Astrocyte of the hippocampus (primary cell): ENCODE results near the gene KHDRBS2.

ENCODE experiments used
- DNase-seq: peaks from one replicate; pipeline ENCODE4 v3.0.0; 2011; ENCODE audit warnings: low read depth, low spot score

Gene KHDRBS2

DNA sequence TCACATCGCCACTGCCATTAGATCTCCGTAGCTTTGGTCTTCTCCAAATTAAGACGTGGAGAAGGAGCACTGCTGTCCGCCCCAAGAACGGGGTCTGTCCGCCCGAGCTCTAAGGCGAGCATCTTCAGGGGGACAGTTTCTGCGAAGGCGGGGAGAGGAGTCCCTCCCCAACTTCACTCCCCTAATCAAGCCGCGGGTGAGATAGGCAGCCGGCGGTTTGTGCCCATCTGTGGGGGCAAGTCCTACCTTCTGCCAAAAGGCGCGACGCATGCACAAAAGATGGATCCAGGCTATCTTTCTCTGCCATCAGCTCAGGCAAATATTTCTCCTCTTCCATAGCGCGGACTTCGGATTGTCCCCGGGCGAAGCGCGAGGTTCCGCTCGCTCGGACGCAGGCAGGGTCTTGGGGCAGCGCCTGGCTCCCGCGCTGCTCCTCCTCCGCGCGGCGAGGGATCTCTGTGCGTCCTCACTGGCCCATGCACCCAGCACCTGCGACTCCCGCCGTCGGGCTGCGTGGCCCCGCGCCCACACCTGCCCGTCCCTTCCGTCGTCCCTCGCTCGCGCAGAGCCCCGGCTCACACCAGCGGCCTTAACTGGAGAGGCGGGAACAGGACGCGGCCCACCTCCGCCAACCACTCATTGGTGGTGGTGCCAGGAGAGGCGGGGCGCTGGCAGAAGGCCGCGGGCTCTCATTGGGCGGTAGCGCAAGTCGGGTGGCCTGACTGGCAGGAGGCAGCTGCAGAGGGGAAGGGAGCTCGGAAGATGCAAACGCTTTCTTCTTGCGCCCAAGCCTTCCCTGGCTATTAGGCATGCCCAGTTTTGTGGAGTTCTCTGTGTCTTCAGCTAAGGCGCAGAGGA lies at the start of gene KHDRBS2:
KHDRBS2 (minus strand) TSS at position 614 of the 858 bp plus-strand sequence.
- DNase-seq: peak; percentile 28

DNA sequence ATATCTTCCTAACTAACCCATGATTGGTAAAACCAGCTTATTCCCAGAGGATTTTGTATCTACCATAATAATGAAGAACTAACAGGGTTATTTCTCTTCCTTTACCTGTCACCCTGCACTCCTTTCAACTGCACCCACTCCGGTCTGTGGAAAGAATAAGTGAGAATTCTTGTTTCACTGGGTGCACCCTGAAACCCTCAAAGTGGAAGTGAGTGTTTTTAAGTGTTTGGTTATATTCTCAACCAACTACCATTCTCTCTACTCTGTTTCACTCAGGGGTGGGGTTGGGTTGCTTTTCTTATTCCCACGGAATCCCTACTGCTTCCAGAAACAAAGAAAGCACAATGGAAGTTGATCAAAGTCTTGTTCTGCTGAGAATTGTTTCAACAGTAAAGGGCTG lies 42.6 kb upstream of the KHDRBS2 start:
- DNase-seq: no peak

DNA sequence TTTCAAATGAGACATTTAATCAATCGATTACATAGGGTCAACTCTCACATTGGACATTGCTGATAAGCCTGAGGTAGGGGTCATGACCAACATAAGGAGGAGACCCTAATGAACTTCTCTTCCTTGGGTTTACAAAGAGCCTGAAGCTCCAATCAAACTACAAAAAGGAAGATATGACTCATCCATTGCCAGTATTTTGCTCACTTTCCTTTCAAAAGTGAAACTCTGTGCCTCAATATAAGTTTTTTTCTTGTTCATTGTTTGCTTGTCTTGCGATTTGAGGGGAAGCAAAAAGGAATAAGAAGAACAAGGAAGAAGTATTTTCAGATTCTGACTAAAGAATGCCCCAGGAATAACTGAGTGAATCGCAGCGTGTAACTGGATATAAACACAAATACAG lies 38.8 kb upstream of the KHDRBS2 start:
- DNase-seq: no peak

DNA sequence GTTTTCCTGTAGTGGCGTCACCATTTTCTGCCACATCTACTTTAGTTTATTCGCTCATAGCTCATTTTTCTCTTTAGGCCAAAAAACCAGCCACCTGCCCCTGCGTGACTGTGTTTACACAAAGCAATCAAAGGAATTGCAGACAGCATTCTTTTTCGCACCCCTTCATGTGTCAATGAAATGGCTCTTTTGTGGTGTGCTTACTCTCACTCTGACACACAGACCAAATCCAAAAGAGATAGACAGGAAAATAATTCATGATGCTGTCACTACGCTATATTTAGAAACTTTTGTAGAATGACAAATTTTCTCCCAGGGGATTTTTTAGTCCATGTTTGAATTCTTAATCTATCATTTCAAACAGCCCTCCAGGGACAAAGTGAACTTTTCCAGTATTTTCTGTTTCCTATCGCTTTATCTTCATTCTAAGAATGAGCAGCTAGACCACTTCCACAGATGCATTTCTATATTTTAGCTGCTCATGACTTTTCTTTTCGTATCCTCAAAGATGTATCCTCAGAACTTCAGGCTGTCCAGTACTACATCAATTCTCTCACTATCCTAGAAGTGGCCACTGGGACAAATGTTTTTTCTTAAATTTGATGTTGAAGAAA lies 37.9 kb upstream of the KHDRBS2 start:
- DNase-seq: no peak

DNA sequence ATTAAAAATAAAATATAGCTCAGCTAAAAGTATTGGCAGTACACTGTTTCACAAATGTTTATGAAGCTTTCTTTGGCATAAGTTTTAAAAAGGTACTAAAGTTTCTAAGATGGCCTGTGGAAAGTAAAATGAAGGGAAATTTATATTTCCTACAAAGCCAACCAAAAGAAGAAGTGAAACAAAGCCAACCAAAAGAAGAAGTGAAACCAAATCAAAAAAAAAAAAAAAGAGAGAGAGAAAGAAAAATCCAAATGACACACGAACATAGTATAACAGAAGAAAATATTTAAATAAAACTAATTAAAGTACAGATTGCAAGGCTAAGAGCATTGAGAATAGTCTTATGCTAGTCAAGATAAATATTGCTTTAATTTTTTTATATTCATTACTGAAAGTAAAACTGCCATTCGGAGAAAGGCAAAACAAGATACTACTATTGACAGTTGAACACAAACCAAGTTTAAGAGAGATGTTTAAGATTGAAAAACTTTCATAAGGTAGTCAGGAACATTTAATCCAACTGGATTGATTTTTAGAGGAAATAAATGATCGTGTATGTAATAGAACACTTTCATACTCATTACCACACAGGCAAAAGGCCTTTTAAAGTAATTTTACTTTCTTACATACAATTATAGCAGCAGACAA lies 12.8 kb upstream of the KHDRBS2 start:
- DNase-seq: no peak

DNA sequence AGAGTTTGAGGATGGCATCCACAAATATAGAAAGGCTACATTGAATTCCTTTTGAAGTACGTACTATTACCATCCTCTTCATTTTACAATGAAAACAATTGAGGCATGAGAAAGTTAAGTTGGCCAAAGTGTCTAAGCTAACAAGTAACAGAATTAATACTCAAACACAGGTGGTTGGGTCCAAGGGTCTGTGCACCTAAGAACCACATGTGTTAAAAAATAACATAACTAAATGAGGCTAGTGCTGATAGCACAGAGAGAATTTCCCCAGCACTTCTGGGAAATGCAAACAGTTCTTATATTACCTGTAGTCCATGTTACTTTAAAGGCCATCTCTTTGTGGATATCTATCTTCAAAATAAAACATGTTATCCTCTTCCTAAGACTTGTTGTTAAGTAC lies 10.5 kb upstream of the KHDRBS2 start:
- no peak for DNase-seq

DNA sequence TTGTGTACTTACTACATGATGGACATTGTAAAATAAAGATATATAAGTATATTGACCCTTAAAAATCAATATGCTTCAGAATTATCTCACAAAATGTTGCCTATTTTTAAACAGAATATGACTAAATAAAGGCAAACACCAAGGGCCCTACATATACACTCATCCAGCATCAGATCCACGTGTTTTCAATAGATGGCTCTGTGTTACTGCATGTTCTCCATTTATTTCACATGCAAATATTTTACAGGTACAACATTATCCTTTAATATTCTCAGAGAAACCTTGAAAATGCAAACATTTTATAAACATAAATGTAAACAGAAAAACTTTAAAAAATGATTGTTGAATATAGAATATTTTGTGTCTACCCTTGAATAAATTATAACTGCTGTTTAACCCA lies 2.9 kb upstream of the KHDRBS2 start:
- DNase-seq: no peak

DNA sequence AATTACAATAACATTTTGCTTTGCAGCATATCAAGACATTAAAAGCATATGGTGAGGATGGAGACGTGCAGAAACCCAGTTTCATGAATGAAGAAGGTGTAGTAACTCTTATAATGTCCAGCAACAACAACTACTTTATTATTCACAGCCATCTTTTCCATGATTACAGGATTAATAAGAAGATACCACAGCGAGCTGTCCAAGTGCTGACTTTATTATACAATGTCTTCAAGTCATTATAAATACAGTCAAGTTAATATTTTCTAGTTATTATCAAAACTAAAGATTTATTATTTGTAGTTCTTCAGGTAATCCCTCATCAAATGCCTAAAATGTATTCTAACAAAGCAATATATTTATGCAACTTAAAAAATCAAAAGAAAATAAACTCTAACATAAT lies 2.5 kb upstream of the KHDRBS2 start:
- no peak for DNase-seq

DNA sequence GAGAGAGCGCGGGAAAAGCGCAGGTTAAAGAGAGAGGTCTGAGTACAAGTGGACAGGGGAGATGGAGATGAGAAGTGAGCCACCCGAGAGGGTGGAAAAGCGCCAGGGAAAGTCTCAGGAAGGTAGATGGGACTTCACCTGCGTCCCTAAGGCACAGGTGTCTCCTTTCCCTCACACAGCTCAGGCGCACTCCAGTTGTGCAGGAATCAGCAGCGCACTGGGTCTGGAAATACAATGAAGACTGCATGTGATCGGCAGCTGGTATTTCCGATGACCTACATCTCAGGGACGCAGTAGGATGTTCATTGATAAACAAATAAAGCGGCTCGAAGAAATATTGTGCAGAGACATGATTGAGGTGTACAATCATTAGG lies 432 bp upstream of the KHDRBS2 start:
- DNase-seq: no peak

DNA sequence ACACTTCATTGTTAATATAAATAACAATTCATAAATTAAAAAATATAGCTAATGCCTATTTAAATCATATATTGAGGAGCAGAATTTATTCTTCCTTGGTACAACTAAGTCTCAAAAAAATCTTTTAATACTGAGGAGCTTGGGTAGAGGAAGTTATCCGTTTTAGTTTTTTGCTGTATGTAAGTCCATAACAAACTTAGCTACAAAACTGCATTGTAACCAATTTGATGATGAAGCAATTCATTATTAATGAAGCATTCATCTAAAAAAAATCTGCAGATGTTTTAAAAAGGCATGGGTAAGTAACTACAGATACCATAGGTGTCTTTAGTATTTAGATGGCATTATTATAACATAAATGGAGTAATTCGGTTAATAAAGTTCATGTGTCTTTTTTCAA lies 1.3 kb downstream of the KHDRBS2 start:
- DNase-seq: no peak

DNA sequence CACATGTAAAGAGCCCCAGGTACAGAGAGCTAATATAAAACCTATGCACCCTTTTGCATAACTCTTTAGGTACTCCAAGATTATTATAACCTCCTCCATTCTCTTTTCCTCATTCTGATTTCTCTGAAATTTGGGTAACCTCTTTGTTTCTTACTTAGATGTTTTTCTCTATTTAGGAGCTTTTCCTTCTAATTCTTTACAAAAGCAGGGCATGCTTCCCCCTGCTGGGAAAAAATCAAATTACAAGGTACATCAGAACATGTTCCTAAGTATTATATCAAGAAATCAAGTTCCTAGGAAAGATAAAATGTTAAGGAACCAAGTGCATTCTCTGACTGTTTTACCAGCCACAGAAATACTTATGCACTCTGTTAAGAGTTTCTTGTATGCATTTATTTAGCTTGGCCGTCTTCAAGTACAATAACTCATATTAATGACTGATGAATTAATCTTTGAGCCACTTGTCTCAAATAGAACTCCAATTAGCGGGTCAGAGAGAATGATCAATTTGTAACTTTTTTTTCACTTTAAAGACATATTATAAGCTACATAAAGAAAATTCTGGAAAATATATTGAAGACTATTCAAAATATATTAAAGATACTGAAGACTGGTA lies 2.1 kb downstream of the KHDRBS2 start:
- DNase-seq: peak; percentile 31

DNA sequence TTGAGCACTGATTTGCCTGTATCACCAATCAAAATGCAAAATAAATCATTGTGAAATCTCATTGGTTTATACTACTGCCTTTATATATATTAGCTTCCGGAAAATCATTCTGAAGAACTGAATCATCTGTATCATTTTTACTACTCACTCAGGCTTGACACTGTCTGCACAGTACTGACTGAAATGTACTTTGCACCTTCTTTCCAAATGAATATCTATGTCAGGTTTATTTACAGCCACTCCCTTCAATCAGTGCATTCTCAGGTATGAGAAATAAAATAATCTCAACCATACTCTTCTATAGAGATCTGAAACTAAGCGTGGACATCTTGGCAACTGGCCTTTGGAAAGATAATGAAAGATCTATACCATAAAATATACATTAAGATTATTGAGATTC lies 2.7 kb downstream of the KHDRBS2 start:
- DNase-seq: no peak

DNA sequence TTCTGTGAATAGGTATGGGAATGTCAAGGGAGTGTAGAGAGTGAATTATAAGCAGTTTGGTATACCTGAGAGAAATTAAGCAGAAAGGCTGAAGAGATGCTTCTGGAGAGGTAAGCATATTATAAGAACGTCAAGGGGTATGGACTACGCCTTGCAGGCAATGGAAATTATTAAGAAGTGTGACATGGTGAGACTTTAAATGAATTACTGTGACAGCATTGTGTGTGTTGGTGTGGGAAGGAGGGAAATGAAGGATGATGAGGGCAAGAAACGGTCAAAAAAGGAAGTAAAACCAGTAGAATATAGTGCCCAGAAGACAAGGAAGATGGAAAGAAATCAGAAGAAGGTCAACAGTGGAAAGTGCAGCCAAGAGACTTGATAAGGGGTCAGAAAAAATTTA lies 5.9 kb downstream of the KHDRBS2 start:
- no peak for DNase-seq

DNA sequence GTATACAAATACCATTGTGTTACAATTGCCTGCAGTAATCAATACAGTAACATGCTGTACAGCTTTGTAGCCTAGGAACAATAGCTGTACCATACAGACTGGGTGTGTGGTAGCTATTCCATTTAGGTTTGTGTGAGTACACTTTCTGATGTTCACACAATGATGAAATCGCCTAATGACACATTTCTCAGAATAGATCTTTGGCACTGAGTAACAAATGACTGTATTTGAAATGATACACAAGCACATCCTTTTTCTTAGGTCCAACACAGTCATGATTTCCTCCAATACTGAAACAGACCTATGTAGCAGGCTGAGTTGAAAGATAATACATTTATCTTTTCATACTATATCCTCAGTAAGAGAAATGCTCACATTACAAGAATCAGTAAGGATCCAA lies 13.9 kb downstream of the KHDRBS2 start:
- DNase-seq: no peak

DNA sequence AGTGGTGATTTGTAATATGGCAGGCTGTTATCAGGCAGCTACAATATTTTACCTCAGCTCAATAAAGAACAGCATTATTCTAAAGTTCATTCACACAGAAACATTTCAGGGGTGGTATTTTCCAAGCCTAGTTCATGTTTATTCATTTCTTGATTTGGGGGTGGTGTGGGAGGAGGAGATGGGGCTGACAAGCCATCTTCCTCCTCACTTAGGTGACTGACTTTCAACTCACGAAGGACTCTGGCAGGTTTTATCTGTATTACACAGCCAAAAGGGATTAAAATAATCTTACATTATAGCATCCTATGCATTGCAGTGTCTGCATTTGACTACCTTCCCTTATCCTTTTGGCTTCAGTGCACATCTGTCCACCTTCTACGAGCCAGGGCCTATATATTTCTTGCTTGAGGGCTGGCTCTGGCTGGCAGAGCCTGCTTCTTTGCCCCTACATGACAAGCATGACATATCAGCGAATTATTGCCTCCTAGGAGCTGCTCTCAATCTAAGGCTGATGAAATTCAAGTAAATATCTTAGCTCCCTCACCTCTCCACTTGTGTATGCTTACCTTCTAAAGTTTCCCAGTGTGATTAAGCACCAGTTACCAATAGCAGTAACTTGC lies 20.0 kb downstream of the KHDRBS2 start:
- DNase-seq: no peak

DNA sequence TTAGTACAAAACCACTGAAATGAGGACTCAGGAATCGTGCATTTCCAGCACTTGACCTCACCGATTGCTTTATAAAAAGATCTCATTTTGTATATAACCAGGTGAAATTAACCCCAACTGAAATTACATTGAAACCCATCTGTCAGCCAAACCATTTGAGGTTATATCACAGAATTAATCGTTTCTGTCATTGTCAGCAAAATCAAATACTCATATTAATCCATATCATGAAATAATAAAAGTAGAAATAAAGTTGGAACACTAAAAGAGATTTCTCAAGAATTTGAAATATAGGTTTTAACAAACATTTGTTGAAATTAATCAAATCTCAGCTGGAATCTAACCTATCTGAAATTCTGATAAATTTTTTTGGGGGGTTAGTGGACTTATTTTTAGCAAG lies 23.7 kb downstream of the KHDRBS2 start:
- DNase-seq: no peak

DNA sequence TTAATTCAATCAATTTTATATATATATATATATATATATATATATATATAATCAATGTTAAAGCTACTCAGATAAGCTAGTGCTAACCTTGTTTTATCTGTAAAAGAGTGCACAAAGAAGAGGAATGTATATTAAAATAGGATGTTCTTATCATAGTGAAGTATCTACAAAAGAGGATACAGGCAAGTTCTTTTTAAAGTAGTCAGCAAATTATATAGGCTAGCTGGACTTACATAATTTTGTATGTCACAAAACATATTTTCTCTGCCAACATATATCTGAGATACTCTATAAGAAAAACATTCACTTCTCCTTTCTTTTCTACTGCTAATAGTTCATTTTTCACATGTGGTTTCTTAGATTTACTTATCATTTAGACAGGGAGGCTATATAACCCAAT lies 39.9 kb downstream of the KHDRBS2 start:
- DNase-seq: no peak

DNA sequence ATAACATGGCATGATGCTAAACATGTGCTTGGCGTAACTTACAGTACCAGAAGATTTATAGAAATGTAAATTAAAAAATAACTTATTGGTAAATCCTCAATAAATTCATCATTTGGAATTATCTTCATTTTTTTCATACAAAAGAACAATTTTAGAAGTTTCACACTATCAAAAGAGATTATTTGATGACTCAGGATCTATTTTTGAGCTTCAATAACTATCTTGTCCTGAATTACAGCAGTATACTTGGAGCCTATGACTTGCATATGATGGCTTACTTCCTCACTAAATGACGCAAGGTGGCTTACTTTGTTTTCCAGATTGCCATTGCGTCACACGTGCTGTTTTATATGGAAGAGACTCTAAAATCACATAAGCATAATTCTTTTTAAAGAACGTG lies 49.2 kb downstream of the KHDRBS2 start:
- no peak for DNase-seq

DNA sequence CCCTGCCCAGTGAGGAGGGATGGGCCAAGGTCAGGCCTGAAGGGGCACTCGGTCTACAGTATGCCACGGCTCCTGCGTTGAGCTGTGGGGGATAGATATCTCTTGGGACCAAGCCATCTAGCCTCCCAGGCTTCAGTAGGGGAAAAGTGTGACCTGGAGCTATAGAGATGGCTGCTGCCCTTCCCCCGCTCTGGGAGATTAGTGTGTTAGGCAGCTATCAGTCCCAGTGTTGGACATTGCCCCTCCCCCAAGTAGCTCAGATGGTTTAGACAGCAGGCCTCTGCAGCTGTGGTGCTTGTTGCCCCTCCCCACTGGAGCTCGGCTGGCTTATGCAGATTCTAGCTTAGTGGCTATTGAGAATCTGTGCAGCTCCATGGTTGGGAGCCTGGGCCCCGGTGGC lies 56.8 kb downstream of the KHDRBS2 start:
- no peak for DNase-seq

DNA sequence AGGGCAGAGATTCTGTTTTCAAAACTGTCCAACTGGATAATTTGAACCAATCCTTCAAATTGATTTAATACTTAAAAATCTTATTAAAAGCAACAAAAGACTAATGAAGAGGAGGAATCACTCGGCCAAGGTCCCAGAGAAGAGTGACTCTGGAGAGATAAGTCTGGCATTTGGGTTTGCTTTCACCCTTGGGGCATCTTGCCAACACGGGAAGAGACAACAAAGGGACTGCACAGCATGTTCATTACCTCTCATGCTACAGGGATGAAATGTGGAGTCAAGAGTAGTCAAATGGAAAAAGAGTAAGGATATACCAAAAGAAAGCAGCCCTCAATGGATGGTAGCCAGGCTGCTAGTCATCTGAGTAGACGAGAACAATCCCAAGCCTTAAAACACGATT lies 68.2 kb downstream of the KHDRBS2 start:
- no peak for DNase-seq

DNA sequence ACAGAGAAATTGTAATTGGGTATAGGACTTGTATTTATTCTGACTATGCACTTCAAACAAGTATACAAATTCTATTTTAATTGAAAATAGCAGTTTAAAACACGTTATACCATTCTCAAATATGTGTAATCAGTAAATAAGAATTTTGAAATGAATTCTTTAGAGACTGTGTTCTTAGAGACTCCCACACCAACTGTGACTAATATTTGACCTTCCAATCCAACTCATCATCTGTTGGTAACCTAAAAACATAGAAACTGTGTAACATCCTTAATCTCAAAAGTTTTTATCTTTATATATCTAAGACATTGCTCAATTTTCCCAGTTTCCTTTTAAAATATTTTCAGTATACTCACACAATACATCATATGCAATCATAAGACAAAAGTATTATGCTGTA lies 83.9 kb downstream of the KHDRBS2 start:
- no peak for DNase-seq

DNA sequence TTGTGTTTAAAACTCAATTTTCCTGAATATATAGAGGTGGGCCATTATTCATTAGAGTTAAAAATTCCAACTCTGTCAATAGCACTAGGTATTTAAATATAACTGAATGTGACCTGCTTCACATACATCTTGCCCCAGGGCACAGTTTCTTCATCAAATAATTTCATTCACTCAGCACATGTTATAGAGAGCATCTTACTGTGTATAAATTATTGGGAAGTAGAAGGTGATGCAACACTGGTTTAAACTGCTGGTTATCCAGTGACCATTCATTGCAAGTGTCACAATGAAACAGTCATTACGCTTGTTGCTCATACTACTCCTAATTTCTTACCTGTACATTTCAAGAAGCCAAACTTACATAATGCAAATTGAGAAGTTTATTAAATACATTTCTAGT lies 93.4 kb downstream of the KHDRBS2 start:
- DNase-seq: no peak
